SK-N-SH (cell line): Measurements from ENCODE around the gene PREB. TPM values are rescaled to one million over a fixed set of nuclear protein-coding genes. Genes with fewer than 3 reads are reported as not detected.

Experiments used
- CTCF ChIA-PET: fragments of 300-600, 350-600 bp; formaldehyde crosslinking; extraction: SDS; loops from one replicate; lab custom pipeline; 2021; lab: Yijun Ruan, JAX
- POLR2A ChIA-PET: fragments of 350-600 bp; sonication (Branson Sonifier 250); formaldehyde crosslinking; extraction: SDS; loops from one replicate; lab custom pipeline; 2020; ENCODE audit warnings: antibody characterized with exemption, inconsistent platforms; lab: Yijun Ruan, JAX
- DNase-seq: peaks from one replicate; pipeline ENCODE4 v3.0.0; 2012
- H2AFZ ChIP-seq: fragments of 200-600 bp; sonication (generic); 2 replicates; pipeline ENCODE4 v1.8.1; 2016; ENCODE audit warnings: antibody characterized with exemption, mild to moderate bottlenecking, low read depth
- H3F3A ChIP-seq: fragments of 200-600 bp; sonication (generic); replicated peaks from 2 replicates; pipeline ENCODE3; 2016; ENCODE audit warnings: antibody characterized with exemption, mild to moderate bottlenecking; ENCODE audit not compliant: insufficient read depth
- H3K27ac ChIP-seq, 2 experiments: fragments of 200-500 bp in 1 of 2; fragments of 200-600 bp in 1 of 2; sonication (Bioruptor generic) in 1 of 2; sonication (generic), shearing (Covaris generic) in 1 of 2; 2 replicates each; pipeline versions ENCODE4 v1.5.1 to v1.6.1; 2014 to 2016; ENCODE audit warnings: low read depth in 2 of 2, inconsistent platforms in 1 of 2, low read length in 1 of 2, mild to moderate bottlenecking in 1 of 2, mixed read lengths in 1 of 2
- H3K27me3 ChIP-seq: fragments of 200-600 bp; sonication (generic), shearing (Covaris generic); 2 replicates; pipeline ENCODE4 v1.6.1; 2016; ENCODE audit warnings: mixed run types; ENCODE audit not compliant: insufficient read depth
- H3K36me3 ChIP-seq, 2 experiments: fragments of 200-500 bp in 1 of 2; fragments of 200-600 bp in 1 of 2; sonication (Bioruptor generic) in 1 of 2; sonication (generic) in 1 of 2; replicated peaks in 1 of 2; 2 replicates each; pipeline versions ENCODE3 to v1.5.1; 2014 to 2016; ENCODE audit warnings: low read length in 1 of 2, mild to moderate bottlenecking in 1 of 2; ENCODE audit not compliant: insufficient read depth in 2 of 2, control insufficient read depth in 1 of 2
- H3K4me1 ChIP-seq, 2 experiments: fragments of 200-500 bp in 1 of 2; fragments of 200-600 bp in 1 of 2; sonication (Bioruptor generic) in 1 of 2; sonication (generic), shearing (Covaris generic) in 1 of 2; 2 replicates each; pipeline versions ENCODE4 v1.5.1 to v1.6.1; 2014 to 2016; ENCODE audit warnings: low read depth in 1 of 2, low read length in 1 of 2, mixed run types in 1 of 2; ENCODE audit not compliant: insufficient read depth in 2 of 2, control insufficient read depth in 1 of 2
- H3K4me2 ChIP-seq: fragments of 200-600 bp; sonication (generic), shearing (Covaris generic); 2 replicates; pipeline ENCODE4 v1.6.1; 2017; ENCODE audit warnings: mixed run types
- H3K4me3 ChIP-seq, 2 experiments: fragments of 200-500 bp in 1 of 2; fragments of 200-600 bp in 1 of 2; sonication (Bioruptor generic) in 1 of 2; sonication (generic), shearing (Covaris generic) in 1 of 2; 2 replicates each; pipeline versions ENCODE4 v1.5.1 to v1.8.1; 2014 to 2016; ENCODE audit warnings: low read depth in 2 of 2, inconsistent platforms in 1 of 2, low read length in 1 of 2, mild to moderate bottlenecking in 1 of 2, mixed read lengths in 1 of 2, moderate library complexity in 1 of 2
- H3K79me2 ChIP-seq: fragments of 200-600 bp; sonication (generic); 2 replicates; pipeline ENCODE4 v1.8.1; 2017; ENCODE audit warnings: mild to moderate bottlenecking; ENCODE audit not compliant: insufficient read depth
- H3K9ac ChIP-seq: fragments of 200-600 bp; sonication (generic); 2 replicates; pipeline ENCODE4 v1.6.1; 2017; ENCODE audit warnings: mixed run types
- H3K9me2 ChIP-seq: fragments of 200-600 bp; sonication (generic); 2 replicates; pipeline ENCODE4 v1.6.1; 2017; ENCODE audit warnings: mixed run types
- H3K9me3 ChIP-seq: fragments of 200-600 bp; sonication (generic); 2 replicates; pipeline ENCODE4 v1.6.1; 2017; ENCODE audit warnings: mixed run types, mild to moderate bottlenecking, moderate library complexity
- H4K20me1 ChIP-seq: fragments of 200-600 bp; sonication (generic); 2 replicates; pipeline ENCODE4 v1.6.1; 2017; ENCODE audit warnings: mild to moderate bottlenecking, mixed run types; ENCODE audit not compliant: insufficient read depth
- FOXM1 ChIP-seq: IDR thresholded peaks from 2 replicates; pipeline ENCODE4 v1.4.0; 2012; ENCODE audit warnings: low read depth, mild to moderate bottlenecking
- GATA2 ChIP-seq: sonication (generic); formaldehyde crosslinking; IDR thresholded peaks from 2 replicates; pipeline ENCODE4 v1.5.0; 2020; ENCODE audit warnings: mild to moderate bottlenecking, missing genetic modification reagents
- POLR2AphosphoS5 ChIP-seq: IDR thresholded peaks from 2 replicates; pipeline ENCODE4 v1.6.1; 2012; ENCODE audit warnings: low read depth, low read length
- RFX5 ChIP-seq: IDR thresholded peaks from 2 replicates; pipeline ENCODE4 v1.6.1; 2012; ENCODE audit warnings: mild to moderate bottlenecking, improper control_type of control experiment, low read length
- WGBS: methylation state at CpG from one replicate; pipeline ENCODE4 v1.1.6; 2017; ENCODE audit warnings: low lambda C conversion rate; 5-methylcytosine and 5-hydroxymethylcytosine counted together
- polyA plus RNA-seq, 3 experiments: library from polyadenylated mRNA; depleted of rRNA; stranded (reverse); fragments of >200 nt; gene quantifications; 2 replicates each; pipeline ENCODE4 v1.2.3, GENCODE V29; 2012
- TF ChIP-seq, protein P1 (sequence below): IDR thresholded peaks from 2 replicates; pipeline ENCODE4 v1.4.0; 2012; ENCODE audit warnings: low read depth, borderline replicate concordance
- TF ChIP-seq, protein P2 (sequence below): IDR thresholded peaks from 2 replicates; pipeline ENCODE4 v1.4.0; 2012; ENCODE audit warnings: low read depth, borderline replicate concordance

PREB gene
- polyA plus RNA-seq, 1 of the 3 experiments (the other 2 are of a cell fraction), result 47.9 TPM

DNA sequence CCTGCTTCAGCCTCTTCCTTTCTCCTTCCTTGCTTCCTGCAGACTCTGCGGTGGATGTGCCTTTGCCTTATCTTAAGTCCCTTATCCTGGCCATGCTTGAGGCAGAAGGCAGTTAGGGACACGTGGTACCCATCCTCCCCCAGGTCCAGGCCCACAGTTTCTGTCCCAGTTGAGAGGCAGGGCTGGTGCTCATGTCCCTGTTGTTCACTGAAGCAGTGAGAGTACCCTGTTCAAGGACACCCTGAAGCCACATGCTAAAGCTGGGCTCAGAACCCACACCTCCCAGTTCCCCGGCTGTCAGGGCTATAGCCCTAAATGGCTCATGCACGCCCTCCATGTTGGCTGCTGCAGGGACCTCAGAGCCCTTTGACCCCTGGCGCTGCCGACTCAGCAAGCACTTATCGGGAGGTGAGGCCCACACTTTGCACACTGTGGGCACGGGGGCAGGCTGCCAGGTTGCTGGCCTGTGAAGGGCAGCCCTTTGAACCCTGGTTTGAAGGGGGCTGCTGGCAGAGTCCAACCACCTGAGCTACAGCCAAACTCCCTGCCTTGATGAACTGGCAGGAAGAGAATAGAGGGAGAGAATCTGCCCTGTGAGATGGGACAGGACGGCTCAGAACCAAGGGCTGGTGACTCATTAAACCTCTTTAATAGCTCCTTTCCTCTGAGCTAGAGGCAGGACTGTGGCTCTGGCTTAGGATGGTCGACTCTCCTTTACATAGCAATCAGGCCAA lies 41.6 kb downstream of the PREB start:
- Histone ChIP-seq H3K4me3 (no peak overlapping the region), H3F3A (no peaks in the 10 kb centered on the region), H3K79me2 (no peaks in the 10 kb centered on the region), H3K9me3 (no peaks in the 10 kb centered on the region), H3K9ac (no peak overlapping the region), H3K36me3 (no peaks in the 10 kb centered on the region), H3K9me2 (no peaks in the 10 kb centered on the region), H2AFZ (no peak overlapping the region), H3K4me1 (peaks cover 4 to 31% of the 10 kb centered on the region in 2 experiments; a peak in 2 of 4 replicates), H3K27me3 (no peaks in the 10 kb centered on the region), H4K20me1 (no peaks in the 10 kb centered on the region), H3K4me2 (no peak overlapping the region), H3K27ac (no peak overlapping the region)
- ChIA-PET CTCF (interaction anchor here (0.9 to 4.5 kb wide), 11 partner anchors 31 to 211 kb away, joined by 3 to 24 read pairs (median 4); partner anchors contain the start of genes ABHD1 and TRIM54), POLR2A (interaction anchor here (1.4 kb wide), 1 partner anchor 30 kb away, joined by 3 read pairs; the partner anchor contains the start of gene ABHD1)
- no peak for DNase-seq
- TF ChIP-seq GATA2 (CRISPR knock-in tag), result no peak
- TF ChIP-seq POLR2AphosphoS5, result no peak
- whole genome bisulfite sequencing, result 87% methylated on average over 10 of the region's 10 CpGs

DNA sequence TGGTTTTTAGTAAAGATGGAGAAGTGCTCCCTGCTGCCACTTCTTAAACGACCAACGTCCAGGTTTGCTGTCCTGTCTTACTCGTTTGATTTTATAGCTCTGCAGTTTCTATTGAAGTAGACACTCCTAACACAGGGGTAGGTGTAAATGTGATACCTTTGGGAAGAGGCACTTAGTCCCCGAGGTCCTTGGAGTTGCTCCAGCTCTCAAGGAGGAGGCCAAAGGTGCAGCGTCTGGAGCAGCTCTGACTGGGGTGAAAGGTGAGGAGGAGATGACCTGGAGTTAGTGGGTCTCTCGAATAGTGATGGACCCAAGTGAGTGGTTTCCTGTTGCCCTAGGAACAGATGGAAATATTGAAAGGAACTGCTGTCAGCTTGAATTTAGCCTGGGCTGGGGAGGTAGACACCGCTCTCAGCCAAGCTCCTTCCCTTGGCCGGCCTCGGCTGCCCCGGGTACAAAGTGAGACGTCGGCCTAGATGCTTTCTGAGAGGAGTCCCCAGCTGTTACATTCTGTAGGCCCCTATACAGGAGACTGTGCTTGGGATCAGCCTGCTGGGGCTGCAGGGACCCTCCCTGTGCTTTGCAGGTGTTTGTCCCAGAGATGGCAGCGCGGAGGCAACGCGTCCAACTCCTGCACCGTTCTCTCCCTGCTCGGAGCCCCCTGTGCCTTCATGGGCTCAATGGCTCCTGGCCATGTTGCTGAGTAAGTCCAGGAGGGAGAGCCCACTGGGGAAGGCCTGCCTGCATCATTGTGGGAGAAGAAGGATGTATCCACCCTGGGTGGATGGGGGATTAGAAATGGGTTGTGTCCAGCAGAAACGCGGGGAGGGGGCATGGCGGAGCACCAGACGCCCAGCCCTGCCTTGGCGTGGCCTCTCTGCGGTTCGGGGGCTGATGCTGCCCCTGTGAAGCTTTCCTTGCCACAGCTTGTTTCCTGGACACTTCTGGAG lies 42.4 kb downstream of the PREB start:
- no peak for DNase-seq
- H3K9me2 ChIP-seq, result no peaks in the 10 kb centered on the region
- POLR2A ChIA-PET, result no interaction called here
- no peaks in the 10 kb centered on the region for H4K20me1 ChIP-seq
- no peak overlapping the region for H3K4me2 ChIP-seq
- TF ChIP-seq RFX5, result no peak
- no peak for TF ChIP-seq GATA2 (CRISPR knock-in tag)
- no peak for TF ChIP-seq FOXM1
- TF ChIP-seq, all 33 proteins: peak for 0
- no peaks in the 10 kb centered on the region for H3F3A ChIP-seq
- 83% methylated on average over 25 of the region's 25 CpGs for WGBS
- no peak overlapping the region for H3K27ac ChIP-seq
- H3K4me3 ChIP-seq, result no peak overlapping the region
- no peak overlapping the region for H3K9ac ChIP-seq
- no peaks in the 10 kb centered on the region for H3K79me2 ChIP-seq
- H3K4me1 ChIP-seq, result peaks cover 4 to 35% of the 10 kb centered on the region in 2 experiments; a peak in 2 of 4 replicates
- no peaks in the 10 kb centered on the region for H3K36me3 ChIP-seq
- CTCF ChIA-PET, result interaction anchor here (1.0 to 4.5 kb wide), 11 partner anchors 8 to 211 kb away, joined by 3 to 24 read pairs (median 4); partner anchors contain the start of genes ABHD1 and TRIM54
- no peaks in the 10 kb centered on the region for H3K9me3 ChIP-seq
- no peak overlapping the region for H2AFZ ChIP-seq
- no peaks in the 10 kb centered on the region for H3K27me3 ChIP-seq

DNA sequence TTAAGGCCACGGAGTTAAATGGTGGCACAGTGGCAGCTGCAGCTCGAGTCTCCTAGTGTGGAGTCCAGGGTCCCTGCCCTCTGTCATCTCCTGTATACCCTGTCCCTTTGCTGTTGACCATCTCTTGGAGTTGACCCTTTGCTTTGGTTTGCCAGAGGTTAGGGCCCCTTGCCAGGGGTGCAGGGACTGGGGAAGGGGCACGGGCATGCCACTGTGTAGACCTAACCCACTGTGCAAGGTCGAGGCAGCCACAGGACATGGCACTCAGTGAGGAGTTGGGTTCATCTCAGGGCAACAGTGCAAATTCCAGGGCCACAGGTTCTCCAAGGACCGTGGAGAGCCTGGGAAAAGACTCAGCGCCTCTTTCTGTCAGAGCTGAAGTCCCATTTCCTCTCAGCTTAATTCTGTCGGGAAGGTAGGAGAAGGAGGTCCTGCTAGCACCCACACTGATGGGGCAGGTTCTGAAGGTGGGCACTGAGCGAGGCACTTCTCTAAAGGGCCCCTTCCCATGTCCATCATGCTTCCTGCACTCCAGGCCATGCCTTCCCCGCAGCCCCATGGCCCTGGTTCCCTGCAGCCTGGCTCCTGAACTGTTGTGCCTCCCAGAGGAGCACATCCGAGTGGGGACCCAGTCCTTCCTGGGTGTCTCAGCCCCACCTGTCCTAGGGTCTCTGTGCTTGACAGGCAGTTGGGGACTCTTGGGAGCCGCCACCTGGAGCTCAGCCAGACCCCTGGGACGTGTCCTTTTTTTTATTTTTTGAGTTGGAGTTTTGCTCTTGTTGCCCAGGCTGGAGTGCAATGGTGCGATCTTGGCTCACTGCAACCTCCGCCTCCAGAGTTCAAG lies 45.1 kb downstream of the PREB start:
- H3K9me2 ChIP-seq, result no peaks in the 10 kb centered on the region
- H3K9ac ChIP-seq, result no peak overlapping the region
- 87% methylated on average over 12 of the region's 14 CpGs for WGBS
- no peak overlapping the region for H3K27ac ChIP-seq
- ChIA-PET CTCF (interaction anchor here (0.9 to 14.6 kb wide), 13 partner anchors 8 to 243 kb away, joined by 3 to 227 read pairs (median 12); partner anchors contain the start of genes AGBL5 and OST4), POLR2A (interaction anchor here (0.7 kb wide), 1 partner anchor 159 kb away, joined by 7 read pairs; no protein-coding TSS in a partner anchor)
- H4K20me1 ChIP-seq, result no peaks in the 10 kb centered on the region; the same call in 1 of the 2 replicates
- H3K4me2 ChIP-seq, result no peak overlapping the region
- no peak overlapping the region for H2AFZ ChIP-seq
- no peaks in the 10 kb centered on the region for H3K9me3 ChIP-seq
- TF ChIP-seq, protein P1, sequence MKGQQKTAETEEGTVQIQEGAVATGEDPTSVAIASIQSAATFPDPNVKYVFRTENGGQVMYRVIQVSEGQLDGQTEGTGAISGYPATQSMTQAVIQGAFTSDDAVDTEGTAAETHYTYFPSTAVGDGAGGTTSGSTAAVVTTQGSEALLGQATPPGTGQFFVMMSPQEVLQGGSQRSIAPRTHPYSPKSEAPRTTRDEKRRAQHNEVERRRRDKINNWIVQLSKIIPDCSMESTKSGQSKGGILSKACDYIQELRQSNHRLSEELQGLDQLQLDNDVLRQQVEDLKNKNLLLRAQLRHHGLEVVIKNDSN, result no peak
- TF ChIP-seq, protein P2, sequence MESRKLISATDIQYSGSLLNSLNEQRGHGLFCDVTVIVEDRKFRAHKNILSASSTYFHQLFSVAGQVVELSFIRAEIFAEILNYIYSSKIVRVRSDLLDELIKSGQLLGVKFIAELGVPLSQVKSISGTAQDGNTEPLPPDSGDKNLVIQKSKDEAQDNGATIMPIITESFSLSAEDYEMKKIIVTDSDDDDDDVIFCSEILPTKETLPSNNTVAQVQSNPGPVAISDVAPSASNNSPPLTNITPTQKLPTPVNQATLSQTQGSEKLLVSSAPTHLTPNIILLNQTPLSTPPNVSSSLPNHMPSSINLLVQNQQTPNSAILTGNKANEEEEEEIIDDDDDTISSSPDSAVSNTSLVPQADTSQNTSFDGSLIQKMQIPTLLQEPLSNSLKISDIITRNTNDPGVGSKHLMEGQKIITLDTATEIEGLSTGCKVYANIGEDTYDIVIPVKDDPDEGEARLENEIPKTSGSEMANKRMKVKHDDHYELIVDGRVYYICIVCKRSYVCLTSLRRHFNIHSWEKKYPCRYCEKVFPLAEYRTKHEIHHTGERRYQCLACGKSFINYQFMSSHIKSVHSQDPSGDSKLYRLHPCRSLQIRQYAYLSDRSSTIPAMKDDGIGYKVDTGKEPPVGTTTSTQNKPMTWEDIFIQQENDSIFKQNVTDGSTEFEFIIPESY, result no peak
- H3K36me3 ChIP-seq, result peaks cover 0 to 8% of the 10 kb centered on the region in 2 experiments
- DNase-seq, result no peak
- peaks cover 6 to 32% of the 10 kb centered on the region in 2 experiments; a peak in 3 of 4 replicates for H3K4me1 ChIP-seq
- no peaks in the 10 kb centered on the region for H3K27me3 ChIP-seq
- no peaks in the 10 kb centered on the region for H3K79me2 ChIP-seq
- no peak overlapping the region for H3K4me3 ChIP-seq
- H3F3A ChIP-seq, result peaks cover 1% of the 10 kb centered on the region
